ENCODE measurements around the gene GYG1.

Gene GYG1

GRCh38 chr3:148990236-148990635, 1.1 kb upstream of the GYG1 start:
- no peak for DNase-seq

- no peak for DNase-seq
Measured at GRCh38 chr3:148992027-148992634, 791 bp downstream of the GYG1 start.

DNA sequence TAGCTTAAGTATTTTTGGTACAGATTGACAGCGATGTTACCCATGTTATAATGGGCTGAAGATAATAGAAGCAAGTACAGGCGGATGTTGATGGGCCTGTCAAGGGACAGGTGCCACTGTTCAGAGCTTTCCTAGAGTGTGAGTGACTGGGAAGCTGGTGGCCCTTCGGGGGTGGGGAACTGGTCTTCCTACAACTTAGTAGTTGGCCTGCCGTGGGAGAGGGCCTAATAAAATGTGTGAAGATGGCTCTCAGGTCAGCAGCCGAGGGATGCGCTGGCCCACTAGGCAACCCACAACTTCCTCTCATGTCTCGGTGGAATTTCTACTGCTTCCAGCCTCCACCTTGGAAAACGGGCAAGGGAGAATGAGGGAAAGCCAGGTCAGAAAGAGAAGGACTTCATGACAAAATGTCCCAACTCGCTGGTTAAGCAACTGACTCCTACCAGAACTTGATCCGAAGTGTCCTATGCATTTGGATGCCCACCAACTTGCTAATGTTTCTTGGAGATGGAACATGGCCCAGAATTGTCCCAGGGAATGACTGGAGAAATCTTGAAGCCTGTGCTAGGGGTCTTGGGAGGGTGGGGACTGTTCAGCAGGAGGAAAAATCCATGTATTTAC, 1.4 kb downstream of the GYG1 start:
- no peak for DNase-seq

GRCh38 chr3:148997623-148998022, 6.3 kb downstream of the GYG1 start:
- no peak for DNase-seq

DNA sequence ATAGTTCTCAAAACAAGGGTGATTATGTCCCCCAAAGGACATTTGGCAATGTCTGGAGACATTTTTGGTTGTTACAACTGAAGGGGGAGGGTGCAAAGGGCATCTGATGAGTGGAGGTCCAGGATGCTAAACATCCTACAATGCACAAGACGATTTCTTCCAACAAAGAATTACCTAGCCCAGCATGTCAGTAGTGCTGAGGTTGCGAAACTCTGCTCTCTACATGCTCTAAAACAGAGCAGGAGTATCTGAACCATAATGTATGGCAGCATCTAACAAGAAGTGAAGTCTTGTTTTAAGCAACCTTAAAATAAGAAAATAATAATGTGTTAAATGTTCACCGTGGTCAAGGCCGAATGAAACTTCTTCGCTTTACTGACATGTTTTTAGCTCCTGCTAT, 7.0 kb downstream of the GYG1 start:
- no peak for DNase-seq

DNA sequence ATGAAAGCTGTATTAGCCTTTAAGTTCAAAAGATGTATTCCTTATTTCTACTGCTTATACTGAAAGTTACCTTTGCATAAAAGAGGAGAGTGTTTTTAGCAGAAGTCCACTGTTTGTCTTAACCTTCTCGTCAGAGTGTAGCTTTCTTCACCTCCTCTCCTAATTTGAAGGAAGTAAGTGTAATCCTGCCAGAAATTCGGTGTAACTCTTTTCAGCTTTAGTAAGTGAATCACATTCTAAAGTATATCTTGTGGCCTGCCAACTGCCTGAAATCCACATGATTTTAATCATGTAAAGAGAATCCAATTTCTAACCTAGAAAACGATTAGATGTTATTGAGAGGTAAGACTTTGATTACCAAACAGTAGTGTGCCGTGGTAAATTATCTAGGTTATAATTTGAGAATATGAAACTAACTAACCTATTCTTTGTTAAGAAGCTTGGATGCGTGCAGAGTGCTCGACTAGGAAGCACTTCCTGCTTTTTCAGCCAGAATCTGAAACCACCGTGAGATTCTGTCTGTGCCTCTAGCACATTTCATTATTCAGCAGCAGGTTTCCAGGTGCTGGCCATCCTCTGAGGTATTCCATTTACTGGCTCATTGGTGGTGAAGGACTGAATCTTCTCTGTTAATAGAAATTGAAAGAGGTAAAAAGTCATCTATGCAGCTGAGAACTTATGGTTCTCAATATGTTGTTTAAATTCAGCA, 7.5 kb downstream of the GYG1 start:
- DNase-seq: no peak

GRCh38 chr3:148999806-149000205, 8.5 kb downstream of the GYG1 start:
- DNase-seq: no peak

DNA sequence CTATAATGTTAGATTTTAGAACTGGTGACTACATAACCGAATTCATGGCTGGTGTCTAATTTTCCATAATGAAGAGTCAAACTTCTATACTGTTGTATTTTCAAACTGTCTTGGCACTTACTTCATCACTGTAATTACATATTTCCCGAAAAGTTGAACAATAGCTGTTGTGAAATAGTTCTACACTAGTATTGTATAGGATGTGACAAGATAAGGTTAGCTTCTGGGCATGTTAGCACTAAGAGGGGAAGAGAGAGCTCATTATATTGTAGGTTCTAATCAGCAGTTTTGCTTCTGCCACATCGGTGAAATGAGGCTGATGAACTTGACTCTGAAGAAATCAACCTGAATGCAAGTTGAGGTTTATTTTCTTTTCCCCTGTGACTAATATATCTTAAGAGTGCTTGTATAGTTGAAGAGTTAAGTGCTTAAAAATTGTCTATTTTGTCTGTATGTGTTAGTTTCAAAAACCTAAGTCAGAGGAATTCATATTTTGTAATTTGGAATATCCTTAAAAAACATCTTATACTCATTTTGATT, 8.9 kb downstream of the GYG1 start:
- DNase-seq: no peak

DNA sequence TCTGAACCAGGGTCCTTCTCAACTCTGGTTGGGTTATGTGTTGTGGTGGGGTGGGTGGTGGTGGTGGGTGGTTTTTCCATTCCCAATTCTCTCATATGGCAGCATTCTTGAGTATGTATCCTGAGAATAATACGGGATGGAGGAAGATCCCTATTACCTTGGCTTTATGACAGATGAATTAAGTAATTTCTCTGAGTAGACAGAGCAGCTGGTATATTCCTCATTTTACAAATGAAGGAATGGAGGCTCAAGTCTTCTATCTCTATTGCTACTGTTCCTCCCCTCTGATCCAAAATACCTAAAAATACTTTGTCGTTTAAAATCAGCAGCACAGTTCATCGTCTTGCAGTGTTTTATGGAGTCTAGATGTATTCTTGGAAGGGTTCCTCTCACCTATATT, 10.4 kb downstream of the GYG1 start:
- no peak for DNase-seq

DNA sequence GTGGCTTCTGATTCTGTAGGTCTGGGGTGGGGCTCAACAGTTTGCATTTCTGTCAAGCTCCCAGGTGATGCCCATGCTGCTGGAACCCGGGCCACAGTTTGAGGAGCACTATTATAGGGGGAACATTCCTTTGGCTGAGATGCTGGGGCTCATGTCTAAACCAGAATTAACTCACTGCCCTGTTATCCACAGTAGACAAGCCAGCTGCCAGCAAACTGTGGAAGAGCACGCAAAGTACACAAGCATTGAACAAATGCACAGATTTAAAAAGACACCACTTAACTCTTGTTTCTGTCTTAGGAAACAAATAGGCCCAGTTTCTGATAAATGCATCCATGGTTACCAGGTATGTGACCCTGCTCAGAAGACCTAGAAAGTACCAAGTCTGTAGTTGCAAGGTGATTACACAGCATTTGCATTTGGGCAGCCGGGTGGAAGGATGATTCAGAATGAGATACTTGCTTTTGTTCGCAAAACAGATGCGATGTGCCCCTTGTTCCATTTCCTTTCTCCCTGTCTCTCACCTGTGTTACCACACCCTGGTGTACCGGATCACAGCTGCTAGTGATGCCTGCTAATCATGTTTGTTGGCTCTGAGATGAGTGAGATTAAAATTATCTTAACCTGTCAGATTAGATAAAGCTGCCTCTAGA, 12.4 kb downstream of the GYG1 start:
- DNase-seq: no peak

- DNase-seq: no peak
Measured at GRCh38 chr3:149004622-149005021, 13.3 kb downstream of the GYG1 start.

DNA sequence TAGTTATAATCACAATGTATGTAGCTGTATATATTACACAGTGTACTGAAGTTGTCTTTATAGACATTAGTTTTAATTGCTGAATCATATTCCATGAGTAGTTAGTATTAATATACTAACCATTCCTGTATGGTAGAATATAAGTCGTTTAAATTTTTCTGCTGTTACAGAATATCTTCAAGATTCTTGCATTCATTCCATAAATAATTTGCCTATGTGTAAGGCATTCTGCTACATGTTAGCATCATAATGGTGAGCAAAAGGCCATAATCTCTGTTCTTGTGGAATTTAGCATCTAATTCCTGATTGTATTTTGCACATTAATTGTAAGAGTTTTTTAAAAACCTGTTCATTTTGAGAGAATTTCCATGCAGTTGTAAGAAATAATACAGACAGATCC, 14.1 kb downstream of the GYG1 start:
- no peak for DNase-seq

DNA sequence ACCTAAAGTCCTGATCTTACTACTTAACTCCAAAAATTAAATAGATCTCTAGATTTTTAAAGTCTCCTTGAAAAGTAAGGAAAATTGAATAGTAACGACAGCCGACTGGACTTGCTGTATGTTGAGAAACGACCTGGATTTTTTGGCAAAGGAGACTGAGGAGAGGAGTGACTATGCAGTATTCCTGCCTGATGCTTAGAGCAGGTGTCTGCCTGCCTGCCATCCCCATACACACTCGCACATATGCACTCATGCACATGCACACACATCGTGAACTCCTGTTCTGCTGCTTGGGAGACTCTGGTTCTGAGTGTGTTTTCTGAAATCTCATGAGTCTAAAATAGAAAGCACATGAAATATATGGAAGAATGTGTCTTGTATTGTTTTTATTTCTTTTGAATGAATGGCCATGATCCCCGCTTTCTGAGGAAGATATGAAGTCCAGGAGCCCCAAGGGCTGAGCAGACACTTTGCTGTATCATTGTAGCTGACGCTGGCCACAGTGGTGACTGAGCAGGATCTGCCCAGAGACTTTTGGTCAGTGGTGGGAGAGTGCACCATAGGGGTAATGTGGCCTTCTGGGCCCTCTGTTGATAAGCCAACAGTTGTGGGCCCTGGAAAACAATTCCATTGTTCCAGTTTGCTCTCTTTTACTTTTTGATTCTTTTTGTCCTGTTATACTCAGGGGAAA, 16.4 kb downstream of the GYG1 start:
- no peak for DNase-seq

DNA sequence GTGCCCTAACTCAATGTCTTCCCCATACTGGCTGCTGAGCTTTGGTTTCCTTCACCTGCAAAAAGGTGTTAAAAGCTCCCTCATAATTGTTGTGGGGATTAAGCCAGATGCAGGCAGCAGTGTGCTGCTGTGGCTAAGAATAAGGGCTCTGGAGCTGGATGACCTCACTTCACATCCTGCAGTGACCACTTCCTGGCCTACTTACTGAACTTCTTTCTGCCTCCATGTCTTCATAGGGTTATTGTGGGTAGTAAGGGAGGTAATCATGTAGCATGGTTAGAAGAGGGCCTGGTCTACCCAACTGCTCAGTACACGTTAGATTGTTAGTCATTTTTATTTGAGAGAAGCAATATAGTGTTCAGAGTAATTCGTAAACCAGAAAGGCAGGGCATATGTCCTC, 18.4 kb downstream of the GYG1 start:
- DNase-seq: no peak

DNA sequence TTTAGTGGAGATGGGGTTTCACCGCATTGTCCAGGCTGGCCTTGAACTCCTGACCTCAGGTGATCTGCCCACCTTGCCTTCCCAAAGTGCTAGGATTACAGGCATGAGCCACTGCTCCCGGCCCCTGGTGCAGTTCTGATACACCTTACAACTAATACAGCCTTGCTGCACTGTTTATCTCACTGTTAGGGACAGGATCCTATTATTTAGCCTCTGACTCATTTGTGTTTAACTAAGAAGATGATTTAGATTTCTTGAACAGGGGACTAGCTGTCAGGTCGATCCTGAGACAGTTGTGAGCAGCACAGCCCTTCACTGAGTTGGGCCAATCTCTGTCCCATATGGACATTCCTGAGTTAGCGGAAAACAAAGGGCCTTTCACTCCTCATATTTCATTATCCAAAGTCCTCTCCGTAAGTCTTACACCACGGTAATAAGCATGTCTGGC, 19.2 kb downstream of the GYG1 start:
- no peak for DNase-seq

DNA sequence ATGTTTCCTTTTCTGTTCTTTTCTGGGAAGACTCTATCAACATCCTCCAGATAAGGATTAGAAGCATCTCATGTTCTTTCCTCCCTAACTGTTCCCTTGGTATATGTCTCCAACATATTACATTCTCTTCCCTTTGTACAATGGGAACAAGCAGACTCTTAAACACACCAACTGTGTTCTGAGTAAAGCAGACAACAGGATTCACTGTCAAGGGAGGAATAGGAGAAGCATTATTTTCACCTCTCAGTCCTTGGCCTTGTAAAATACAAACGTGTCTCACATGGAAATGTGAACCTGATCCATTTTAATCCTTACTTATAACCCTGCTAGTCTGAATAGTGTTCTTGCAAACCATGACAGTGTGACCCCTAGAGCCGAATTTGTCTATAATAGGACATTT, 19.6 kb downstream of the GYG1 start:
- no peak for DNase-seq

DNA sequence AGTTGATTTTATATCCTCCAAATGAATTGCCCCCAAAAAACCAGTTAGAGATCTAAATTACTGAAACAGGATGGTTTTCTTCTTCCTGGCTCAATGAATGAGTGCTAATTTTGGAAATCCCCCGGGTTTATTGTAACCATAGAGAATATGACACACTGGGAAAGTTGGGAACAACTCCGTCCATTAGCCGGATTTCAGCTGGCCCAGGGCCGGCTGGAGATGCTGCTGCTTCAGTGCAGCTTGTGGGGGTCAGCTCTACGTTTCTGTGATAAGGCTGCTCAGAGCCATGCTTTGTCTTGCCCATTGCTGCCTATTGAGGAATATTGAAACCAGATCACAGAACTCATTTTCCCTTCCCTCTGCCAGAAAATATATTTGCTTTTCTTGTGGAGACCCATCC, 20.3 kb downstream of the GYG1 start:
- DNase-seq: no peak

DNA sequence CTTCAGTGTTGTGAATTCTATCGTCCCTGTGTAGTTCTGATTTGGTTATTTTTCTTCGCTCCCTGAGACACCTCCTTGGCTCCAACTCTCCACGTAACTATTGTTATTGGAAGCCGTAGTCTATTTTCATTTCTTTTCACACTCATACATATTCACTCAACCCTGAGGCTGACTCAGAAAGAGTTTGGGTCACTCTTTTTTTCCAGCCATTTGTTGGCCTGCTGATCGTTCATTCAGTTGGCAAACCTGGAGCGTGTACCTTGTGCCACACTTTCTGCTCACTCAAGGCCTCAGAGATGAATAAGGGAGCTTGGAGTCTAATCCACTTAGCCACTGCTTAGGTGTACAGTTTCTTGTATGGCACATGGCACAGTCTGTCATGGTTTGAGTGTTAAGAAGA, 22.4 kb downstream of the GYG1 start:
- DNase-seq: no peak

GRCh38 chr3:149015393-149015792, 24.1 kb downstream of the GYG1 start:
- DNase-seq: no peak

- DNase-seq: no peak
Measured at GRCh38 chr3:149016242-149016641, 24.9 kb downstream of the GYG1 start.

DNA sequence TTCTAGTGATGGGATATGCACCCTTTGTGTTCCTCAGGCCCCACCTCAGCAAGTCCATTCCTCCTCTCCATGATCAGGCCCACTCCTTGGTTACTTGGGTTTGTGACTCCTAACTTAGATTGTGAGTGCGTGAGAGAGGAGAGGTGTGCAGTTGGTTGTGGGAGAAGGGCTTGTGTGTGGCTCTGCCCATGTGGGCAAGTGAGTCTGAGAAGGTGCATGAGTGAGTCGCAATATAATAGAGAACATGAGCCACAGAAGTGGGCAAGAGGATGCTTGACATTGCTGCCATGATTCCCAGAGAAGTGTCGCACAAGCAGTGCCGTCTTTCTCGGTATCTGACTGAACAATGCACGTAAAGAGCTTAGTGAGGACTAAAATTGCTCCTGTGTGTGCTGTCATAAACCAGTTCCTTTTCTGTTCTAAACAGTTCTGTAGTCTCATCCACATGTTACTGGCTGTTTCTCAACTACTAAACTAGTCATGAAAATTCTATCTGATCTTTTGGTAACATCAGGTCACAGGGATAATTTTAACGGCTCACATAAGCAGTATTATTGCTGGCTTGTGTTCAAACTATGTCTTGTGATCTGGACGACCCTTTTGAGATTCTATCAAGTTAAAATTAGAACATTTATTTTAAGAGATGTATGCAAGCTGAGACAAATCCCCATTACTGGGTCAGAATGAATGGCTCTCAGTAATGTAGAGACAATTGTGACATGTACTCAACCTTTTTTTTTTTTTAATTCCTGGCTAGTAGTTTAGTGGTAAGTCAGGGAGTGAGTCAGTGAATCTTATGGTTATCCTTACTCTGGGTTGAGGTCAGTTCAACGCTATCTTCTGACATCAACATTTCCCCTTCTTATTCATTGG, 25.6 kb downstream of the GYG1 start:
- DNase-seq: no peak

GRCh38 chr3:149018247-149018646, 26.9 kb downstream of the GYG1 start:
- DNase-seq: no peak

Data from 8988T (cell line).